Adrenal gland (tissue), 5 donors: Measurements from ENCODE around the gene RELA.

Source experiments
- POLR2A ChIP-seq, 2 donors: fragments of 450-650 bp; IDR thresholded peaks; one replicate each; pipeline ENCODE4 v1.6.1; 2017; ENCODE audit warnings: antibody characterized with exemption in 2 of 2, mild to moderate bottlenecking in 2 of 2, moderate library complexity in 1 of 2
- TF ChIP-seq, protein P1 (sequence below), 6 experiments: fragments of 450-650 bp in 4 of 6; fragments of 200-600 bp in 2 of 6; sonication (generic) in 1 of 6; IDR thresholded peaks; 1 replicate in 5 of 6; 2 replicates in 1 of 6; pipeline versions ENCODE4 v1.5.1 to v1.8.0; 2016 to 2021; ENCODE audit warnings: antibody characterized with exemption in 6 of 6, mild to moderate bottlenecking in 2 of 6, moderate library complexity in 1 of 6
- donor health status: DM: no; HTN: no; CAD: no.

DNA sequence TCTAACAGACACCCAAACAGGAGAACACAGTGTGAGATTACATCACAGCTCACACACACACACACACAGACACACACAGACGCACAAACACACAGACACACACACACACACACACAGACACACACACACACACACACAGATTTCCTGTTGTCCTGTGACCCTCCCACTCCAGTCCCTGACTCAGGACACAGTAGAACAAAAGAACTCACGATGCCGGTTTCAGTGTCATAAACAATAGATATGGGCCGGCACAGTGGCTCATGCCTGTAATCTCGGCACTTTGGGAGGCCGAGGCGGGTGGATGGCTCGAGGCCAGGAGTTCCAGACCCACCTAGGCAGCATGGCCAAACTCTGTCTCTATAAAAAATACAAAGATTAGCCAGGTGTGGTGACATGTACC, 35.5 kb upstream of the RELA start:
- TF ChIP-seq, protein P1, sequence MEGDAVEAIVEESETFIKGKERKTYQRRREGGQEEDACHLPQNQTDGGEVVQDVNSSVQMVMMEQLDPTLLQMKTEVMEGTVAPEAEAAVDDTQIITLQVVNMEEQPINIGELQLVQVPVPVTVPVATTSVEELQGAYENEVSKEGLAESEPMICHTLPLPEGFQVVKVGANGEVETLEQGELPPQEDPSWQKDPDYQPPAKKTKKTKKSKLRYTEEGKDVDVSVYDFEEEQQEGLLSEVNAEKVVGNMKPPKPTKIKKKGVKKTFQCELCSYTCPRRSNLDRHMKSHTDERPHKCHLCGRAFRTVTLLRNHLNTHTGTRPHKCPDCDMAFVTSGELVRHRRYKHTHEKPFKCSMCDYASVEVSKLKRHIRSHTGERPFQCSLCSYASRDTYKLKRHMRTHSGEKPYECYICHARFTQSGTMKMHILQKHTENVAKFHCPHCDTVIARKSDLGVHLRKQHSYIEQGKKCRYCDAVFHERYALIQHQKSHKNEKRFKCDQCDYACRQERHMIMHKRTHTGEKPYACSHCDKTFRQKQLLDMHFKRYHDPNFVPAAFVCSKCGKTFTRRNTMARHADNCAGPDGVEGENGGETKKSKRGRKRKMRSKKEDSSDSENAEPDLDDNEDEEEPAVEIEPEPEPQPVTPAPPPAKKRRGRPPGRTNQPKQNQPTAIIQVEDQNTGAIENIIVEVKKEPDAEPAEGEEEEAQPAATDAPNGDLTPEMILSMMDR (IDR thresholded peaks at IDR 0.05): no peak
- TF ChIP-seq POLR2A (IDR thresholded peaks at IDR 0.05): no peak
